ENCODE measurements around the gene CAV3.

- TF ChIP-seq CTCF (IDR thresholded peaks at IDR 0.05 in 8 of 11, conservative IDR thresholded peaks at IDR 0.05 in 3 of 11) (no peak), POLR2A (IDR thresholded peaks at IDR 0.05) (no peak)
These were observed 19.2 kb downstream of the CAV3 start for GRCh38 chr3:8752832-8753231.

Measured in spleen (tissue), 7 donors.